NCI-H226 (cell line): Measurements from ENCODE around the gene SPAG4.

Source experiments
- DNase-seq: peaks from one replicate; pipeline ENCODE4 v3.0.0-alpha.2; 2015

The SPAG4 gene

GRCh38 chr20:35660122-35660937 lies 44.7 kb downstream of the SPAG4 start:
- DNase-seq, result no peak

GRCh38 chr20:35661053-35661452 lies 45.4 kb downstream of the SPAG4 start:
- peak; percentile 7 for DNase-seq

- DNase-seq, result no peak
Observed at GRCh38 chr20:35661908-35662307, 46.3 kb downstream of the SPAG4 start.

- no peak for DNase-seq
Observed at GRCh38 chr20:35662551-35662950, 46.9 kb downstream of the SPAG4 start.

GRCh38 chr20:35663516-35664465 lies 48.2 kb downstream of the SPAG4 start:
- peak; percentile 8 for DNase-seq

GRCh38 chr20:35664466-35665206 lies 49.0 kb downstream of the SPAG4 start, which contains the start of the genes CPNE1 and RBM12:
CPNE1 (minus strand) TSS chr20:35664900; CDS start chr20:35632923, 31,977 bp downstream.
RBM12 (minus strand) TSS chr20:35664900; CDS start chr20:35655322, 9,578 bp downstream.
- peak; percentile 84 for DNase-seq

GRCh38 chr20:35665949-35666288 lies 50.3 kb downstream of the SPAG4 start:
- no peak for DNase-seq

GRCh38 chr20:35669221-35669620 lies 53.6 kb downstream of the SPAG4 start:
- DNase-seq, result no peak

- no peak for DNase-seq
Observed at GRCh38 chr20:35669681-35670080, 54.1 kb downstream of the SPAG4 start.
